SK-N-SH (cell line): Measurements from ENCODE around the gene MAP1B. TPM values are rescaled to one million over a fixed set of nuclear protein-coding genes. Genes with fewer than 3 reads are reported as not detected.
A peak's percentile ranks its signal among the peaks of the same experiment; 100 is the strongest.

Source experiments
- CTCF ChIA-PET: fragments of 300-600, 350-600 bp; formaldehyde crosslinking; extraction: SDS; loops from one replicate; lab custom pipeline; 2021; lab: Yijun Ruan, JAX
- POLR2A ChIA-PET: fragments of 350-600 bp; sonication (Branson Sonifier 250); formaldehyde crosslinking; extraction: SDS; loops from one replicate; lab custom pipeline; 2020; ENCODE audit warnings: antibody characterized with exemption, inconsistent platforms; lab: Yijun Ruan, JAX
- DNase-seq: peaks from one replicate; pipeline ENCODE4 v3.0.0; 2012
- H2AFZ ChIP-seq: fragments of 200-600 bp; sonication (generic); 2 replicates; pipeline ENCODE4 v1.8.1; 2016; ENCODE audit warnings: antibody characterized with exemption, mild to moderate bottlenecking, low read depth
- H3F3A ChIP-seq: fragments of 200-600 bp; sonication (generic); replicated peaks from 2 replicates; pipeline ENCODE3; 2016; ENCODE audit warnings: antibody characterized with exemption, mild to moderate bottlenecking; ENCODE audit not compliant: insufficient read depth
- H3K27ac ChIP-seq, 2 experiments: fragments of 200-500 bp in 1 of 2; fragments of 200-600 bp in 1 of 2; sonication (Bioruptor generic) in 1 of 2; sonication (generic), shearing (Covaris generic) in 1 of 2; 2 replicates each; pipeline versions ENCODE4 v1.5.1 to v1.6.1; 2014 to 2016; ENCODE audit warnings: low read depth in 2 of 2, inconsistent platforms in 1 of 2, low read length in 1 of 2, mild to moderate bottlenecking in 1 of 2, mixed read lengths in 1 of 2
- H3K27me3 ChIP-seq: fragments of 200-600 bp; sonication (generic), shearing (Covaris generic); 2 replicates; pipeline ENCODE4 v1.6.1; 2016; ENCODE audit warnings: mixed run types; ENCODE audit not compliant: insufficient read depth
- H3K36me3 ChIP-seq, 2 experiments: fragments of 200-500 bp in 1 of 2; fragments of 200-600 bp in 1 of 2; sonication (Bioruptor generic) in 1 of 2; sonication (generic) in 1 of 2; replicated peaks in 1 of 2; 2 replicates each; pipeline versions ENCODE3 to v1.5.1; 2014 to 2016; ENCODE audit warnings: low read length in 1 of 2, mild to moderate bottlenecking in 1 of 2; ENCODE audit not compliant: insufficient read depth in 2 of 2, control insufficient read depth in 1 of 2
- H3K4me1 ChIP-seq, 2 experiments: fragments of 200-500 bp in 1 of 2; fragments of 200-600 bp in 1 of 2; sonication (Bioruptor generic) in 1 of 2; sonication (generic), shearing (Covaris generic) in 1 of 2; 2 replicates each; pipeline versions ENCODE4 v1.5.1 to v1.6.1; 2014 to 2016; ENCODE audit warnings: low read depth in 1 of 2, low read length in 1 of 2, mixed run types in 1 of 2; ENCODE audit not compliant: insufficient read depth in 2 of 2, control insufficient read depth in 1 of 2
- H3K4me2 ChIP-seq: fragments of 200-600 bp; sonication (generic), shearing (Covaris generic); 2 replicates; pipeline ENCODE4 v1.6.1; 2017; ENCODE audit warnings: mixed run types
- H3K4me3 ChIP-seq, 2 experiments: fragments of 200-500 bp in 1 of 2; fragments of 200-600 bp in 1 of 2; sonication (Bioruptor generic) in 1 of 2; sonication (generic), shearing (Covaris generic) in 1 of 2; 2 replicates each; pipeline versions ENCODE4 v1.5.1 to v1.8.1; 2014 to 2016; ENCODE audit warnings: low read depth in 2 of 2, inconsistent platforms in 1 of 2, low read length in 1 of 2, mild to moderate bottlenecking in 1 of 2, mixed read lengths in 1 of 2, moderate library complexity in 1 of 2
- H3K79me2 ChIP-seq: fragments of 200-600 bp; sonication (generic); 2 replicates; pipeline ENCODE4 v1.8.1; 2017; ENCODE audit warnings: mild to moderate bottlenecking; ENCODE audit not compliant: insufficient read depth
- H3K9ac ChIP-seq: fragments of 200-600 bp; sonication (generic); 2 replicates; pipeline ENCODE4 v1.6.1; 2017; ENCODE audit warnings: mixed run types
- H3K9me2 ChIP-seq: fragments of 200-600 bp; sonication (generic); 2 replicates; pipeline ENCODE4 v1.6.1; 2017; ENCODE audit warnings: mixed run types
- H3K9me3 ChIP-seq: fragments of 200-600 bp; sonication (generic); 2 replicates; pipeline ENCODE4 v1.6.1; 2017; ENCODE audit warnings: mixed run types, mild to moderate bottlenecking, moderate library complexity
- H4K20me1 ChIP-seq: fragments of 200-600 bp; sonication (generic); 2 replicates; pipeline ENCODE4 v1.6.1; 2017; ENCODE audit warnings: mild to moderate bottlenecking, mixed run types; ENCODE audit not compliant: insufficient read depth
- EP300 ChIP-seq, 2 experiments: IDR thresholded peaks; 2 replicates each; pipeline versions ENCODE4 v1.4.0 to v1.6.1; 2012; ENCODE audit warnings: borderline replicate concordance in 1 of 2, low read depth in 1 of 2, low read length in 1 of 2
- FOSL2 ChIP-seq: IDR thresholded peaks from 2 replicates; pipeline ENCODE4 v1.4.0; 2012; ENCODE audit warnings: low read depth, mild to moderate bottlenecking, moderate library complexity, borderline replicate concordance
- FOXJ3 ChIP-seq: sonication (generic); formaldehyde crosslinking; IDR thresholded peaks from 2 replicates; pipeline ENCODE4 v1.5.1; 2020; ENCODE audit warnings: mild to moderate bottlenecking, missing genetic modification reagents
- FOXM1 ChIP-seq: IDR thresholded peaks from 2 replicates; pipeline ENCODE4 v1.4.0; 2012; ENCODE audit warnings: low read depth, mild to moderate bottlenecking
- MEF2A ChIP-seq: IDR thresholded peaks from 2 replicates; pipeline ENCODE4 v1.4.0; 2012; ENCODE audit warnings: low read depth, borderline replicate concordance
- NFIC ChIP-seq: IDR thresholded peaks from 2 replicates; pipeline ENCODE4 v1.4.0; 2012; ENCODE audit warnings: borderline replicate concordance
- NRF1 ChIP-seq: IDR thresholded peaks from 2 replicates; pipeline ENCODE4 v1.6.1; 2012; ENCODE audit warnings: low read depth, mild to moderate bottlenecking, low read length
- RAD21 ChIP-seq: IDR thresholded peaks from 2 replicates; pipeline ENCODE4 v1.6.1; 2012; ENCODE audit warnings: mild to moderate bottlenecking, low read length
- RCOR1 ChIP-seq: fragments of 150-350 bp; IDR thresholded peaks from 2 replicates; pipeline ENCODE4 v1.6.1; 2017; ENCODE audit warnings: antibody characterized with exemption, low read length
- RFX5 ChIP-seq: IDR thresholded peaks from 2 replicates; pipeline ENCODE4 v1.6.1; 2012; ENCODE audit warnings: mild to moderate bottlenecking, improper control_type of control experiment, low read length
- RXRA ChIP-seq: IDR thresholded peaks from 2 replicates; pipeline ENCODE4 v1.4.0; 2012; ENCODE audit warnings: low read depth, mild to moderate bottlenecking, borderline replicate concordance
- SIN3A ChIP-seq: IDR thresholded peaks from 2 replicates; pipeline ENCODE4 v1.6.1; 2012; ENCODE audit warnings: low read depth, mild to moderate bottlenecking, low read length, moderate library complexity, borderline replicate concordance
- SMC3 ChIP-seq: IDR thresholded peaks from 2 replicates; pipeline ENCODE4 v1.6.1; 2012; ENCODE audit warnings: low read depth, low read length, improper control_type of control experiment
- TAF1 ChIP-seq: IDR thresholded peaks from 2 replicates; pipeline ENCODE4 v1.6.1; 2012; ENCODE audit warnings: low read depth, mild to moderate bottlenecking, low read length, moderate library complexity, borderline replicate concordance
- TCF12 ChIP-seq: IDR thresholded peaks from 2 replicates; pipeline ENCODE4 v1.4.0; 2012
- USF1 ChIP-seq: IDR thresholded peaks from 2 replicates; pipeline ENCODE4 v1.4.0; 2012; ENCODE audit warnings: low read depth, borderline replicate concordance
- USF2 ChIP-seq: fragments of 150-350 bp; IDR thresholded peaks from 2 replicates; pipeline ENCODE4 v1.6.1; 2017; ENCODE audit warnings: antibody characterized with exemption, low read length, low read depth, borderline replicate concordance
- WGBS: methylation state at CpG from one replicate; pipeline ENCODE4 v1.1.6; 2017; ENCODE audit warnings: low lambda C conversion rate; 5-methylcytosine and 5-hydroxymethylcytosine counted together
- polyA plus RNA-seq, 3 experiments: library from polyadenylated mRNA; depleted of rRNA; stranded (reverse); fragments of >200 nt; gene quantifications; 2 replicates each; pipeline ENCODE4 v1.2.3, GENCODE V29; 2012
- TF ChIP-seq, protein P1 (sequence below): fragments of 150-350 bp; IDR thresholded peaks from 2 replicates; pipeline ENCODE4 v1.6.1; 2016; ENCODE audit warnings: mild to moderate bottlenecking, low read depth, low read length
- TF ChIP-seq, protein P2 (sequence below): IDR thresholded peaks from 2 replicates; pipeline ENCODE4; 2012
- TF ChIP-seq, protein P3 (sequence below): IDR thresholded peaks from 2 replicates; pipeline ENCODE4 v1.4.0; 2012; ENCODE audit warnings: low read depth

Gene MAP1B
- polyA plus RNA-seq, 1 of the 3 experiments (the other 2 are of a cell fraction): 47.5 TPM

- Histone ChIP-seq H3F3A (peaks cover 94% of the 10 kb centered on the region), H3K9ac (peak overlapping the region; percentile 27; the same call in 1 of the 2 replicates), H3K9me2 (no peaks in the 10 kb centered on the region), H4K20me1 (peaks cover 38% of the 10 kb centered on the region), H3K79me2 (peaks cover 97% of the 10 kb centered on the region), H2AFZ (no peak overlapping the region), H3K4me3 (no peak overlapping the region; a peak in 1 of 4 replicates), H3K27ac (peak overlapping the region; percentile 34 to 94; a peak in 3 of 4 replicates), H3K4me2 (no peak overlapping the region), H3K4me1 (peaks cover 41 to 87% of the 10 kb centered on the region in 2 experiments), H3K9me3 (no peaks in the 10 kb centered on the region), H3K27me3 (no peaks in the 10 kb centered on the region), H3K36me3 (peaks cover 57 to 78% of the 10 kb centered on the region in 2 experiments)
- POLR2A ChIA-PET: no interaction called here
- TF ChIP-seq TAF1 (no peak), MEF2A (no peak), RFX5 (no peak), TCF12 (no peak; the same call in 1 of the 2 replicates), RAD21 (no peak), RXRA (no peak), NRF1 (no peak), EP300 (IDR thresholded peaks at IDR 0.05; ENCODE audit: borderline replicate concordance in 1 of 2, low read depth in 1 of 2, low read length in 1 of 2) (no peak), NFIC (no peak), SMC3 (no peak), USF2 (no peak), FOXM1 (no peak)
- CTCF ChIA-PET: interaction anchor here (0.8 to 1.7 kb wide), 5 partner anchors 18 to 1247 kb away, joined by 3 to 5 read pairs (median 3); no protein-coding TSS in a partner anchor
- WGBS: 87% methylated on average over 2 of the region's 2 CpGs
- DNase-seq: no peak
Measured at GRCh38 chr5:72130351-72130761, 23.1 kb downstream of the MAP1B start.

DNA sequence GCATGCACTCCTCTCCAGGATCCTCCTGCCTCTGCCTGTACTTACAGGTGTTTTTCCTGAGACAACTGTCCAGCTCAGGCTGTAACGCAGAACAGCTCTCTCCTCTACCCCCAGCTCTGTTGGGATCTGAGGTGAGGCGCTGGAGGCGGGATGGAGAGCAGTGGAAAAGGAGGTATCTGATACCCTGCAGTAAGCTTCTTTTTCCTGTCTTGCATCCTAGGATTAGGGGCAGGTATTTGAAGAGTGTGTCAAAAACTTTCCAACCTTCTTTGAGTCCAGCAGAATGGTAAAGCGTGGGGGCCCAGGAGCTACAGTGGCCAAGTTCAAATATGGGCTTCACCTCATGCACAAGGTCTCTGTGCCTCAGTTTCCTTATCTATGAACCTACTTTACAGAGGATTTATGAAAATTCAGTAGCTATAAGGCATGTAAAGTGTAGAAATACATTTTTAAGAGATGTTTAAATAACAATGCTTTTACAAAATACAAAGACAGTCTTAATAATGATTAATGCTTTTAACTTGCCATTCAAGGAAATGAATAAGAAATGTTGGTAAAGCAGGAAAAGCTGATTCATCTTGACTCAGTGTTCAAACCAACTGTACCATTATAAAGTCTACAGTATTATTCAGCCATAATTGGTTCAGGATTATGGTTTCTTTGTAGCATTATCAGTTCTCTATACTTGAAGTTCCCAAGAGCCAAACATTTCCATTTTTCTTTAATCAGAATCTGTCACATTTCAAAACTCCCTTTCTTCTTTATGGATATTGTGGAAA, 26.1 kb downstream of the MAP1B start:
- WGBS: 54% methylated on average over 4 of the region's 4 CpGs
- Histone ChIP-seq H3K9ac (peak overlapping the region; percentile 54; the same call in 1 of the 2 replicates), H3F3A (peaks cover 95% of the 10 kb centered on the region), H3K27me3 (no peaks in the 10 kb centered on the region), H3K79me2 (peaks cover 97% of the 10 kb centered on the region), H3K36me3 (peaks cover 61 to 64% of the 10 kb centered on the region in 2 experiments), H4K20me1 (peaks cover 17% of the 10 kb centered on the region; the same call in 1 of the 2 replicates), H3K4me3 (no peak overlapping the region), H3K27ac (peak overlapping the region; percentile 55 to 94), H2AFZ (no peak overlapping the region), H3K9me3 (no peaks in the 10 kb centered on the region), H3K4me1 (peaks cover 32 to 89% of the 10 kb centered on the region in 2 experiments), H3K9me2 (no peaks in the 10 kb centered on the region), H3K4me2 (peak overlapping the region; percentile 61)
- no peak for DNase-seq
- ChIA-PET POLR2A (interaction anchor here (0.7 kb wide), 1 partner anchor 22 kb away, joined by 3 read pairs; no protein-coding TSS in a partner anchor), CTCF (interaction anchor here (1.1 to 1.6 kb wide), 5 partner anchors 18 to 350 kb away, joined by 3 to 8 read pairs (median 3); no protein-coding TSS in a partner anchor)
- TF ChIP-seq, protein P1, sequence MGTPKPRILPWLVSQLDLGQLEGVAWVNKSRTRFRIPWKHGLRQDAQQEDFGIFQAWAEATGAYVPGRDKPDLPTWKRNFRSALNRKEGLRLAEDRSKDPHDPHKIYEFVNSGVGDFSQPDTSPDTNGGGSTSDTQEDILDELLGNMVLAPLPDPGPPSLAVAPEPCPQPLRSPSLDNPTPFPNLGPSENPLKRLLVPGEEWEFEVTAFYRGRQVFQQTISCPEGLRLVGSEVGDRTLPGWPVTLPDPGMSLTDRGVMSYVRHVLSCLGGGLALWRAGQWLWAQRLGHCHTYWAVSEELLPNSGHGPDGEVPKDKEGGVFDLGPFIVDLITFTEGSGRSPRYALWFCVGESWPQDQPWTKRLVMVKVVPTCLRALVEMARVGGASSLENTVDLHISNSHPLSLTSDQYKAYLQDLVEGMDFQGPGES: no peak
- TF ChIP-seq SIN3A (no peak), RXRA (0 out of 2 replicates have a peak, but pooled peaks have one; percentile 60), NFIC (peak; percentile 66; the same call in 1 of the 2 replicates), RAD21 (no peak), SMC3 (no peak), USF2 (no peak), FOSL2 (peak; percentile 92), FOXJ3 (CRISPR knock-in tag) (no peak), RCOR1 (no peak), USF1 (no peak)
- TF ChIP-seq, protein P2, sequence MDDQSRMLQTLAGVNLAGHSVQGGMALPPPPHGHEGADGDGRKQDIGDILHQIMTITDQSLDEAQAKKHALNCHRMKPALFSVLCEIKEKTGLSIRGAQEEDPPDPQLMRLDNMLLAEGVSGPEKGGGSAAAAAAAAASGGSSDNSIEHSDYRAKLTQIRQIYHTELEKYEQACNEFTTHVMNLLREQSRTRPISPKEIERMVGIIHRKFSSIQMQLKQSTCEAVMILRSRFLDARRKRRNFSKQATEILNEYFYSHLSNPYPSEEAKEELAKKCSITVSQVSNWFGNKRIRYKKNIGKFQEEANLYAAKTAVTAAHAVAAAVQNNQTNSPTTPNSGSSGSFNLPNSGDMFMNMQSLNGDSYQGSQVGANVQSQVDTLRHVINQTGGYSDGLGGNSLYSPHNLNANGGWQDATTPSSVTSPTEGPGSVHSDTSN: peak; percentile 90
- TF ChIP-seq, protein P3, sequence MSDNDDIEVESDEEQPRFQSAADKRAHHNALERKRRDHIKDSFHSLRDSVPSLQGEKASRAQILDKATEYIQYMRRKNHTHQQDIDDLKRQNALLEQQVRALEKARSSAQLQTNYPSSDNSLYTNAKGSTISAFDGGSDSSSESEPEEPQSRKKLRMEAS: 0 out of 2 replicates have a peak, but pooled peaks have one; percentile 26
